Activated CD4-positive, alpha-beta T cell treated with anti-CD3 and anti-CD28 coated beads for 48 hours (primary cell): Measurements from ENCODE around the gene JUN.

Source experiments
- DNase-seq: peaks from one replicate; pipeline ENCODE4 v3.0.0-alpha.2; 2020

Gene JUN

GRCh38 chr1:58782178-58783089, 1.4 kb downstream of the JUN start:
- DNase-seq = peak; percentile 70

- DNase-seq = peak; percentile 42
Observed at GRCh38 chr1:58781541-58782177, 2.2 kb downstream of the JUN start.

GRCh38 chr1:58780836-58781452, 2.9 kb downstream of the JUN start:
- no peak for DNase-seq

- no peak for DNase-seq
Observed at GRCh38 chr1:58780411-58780810, 3.4 kb downstream of the JUN start.

DNA sequence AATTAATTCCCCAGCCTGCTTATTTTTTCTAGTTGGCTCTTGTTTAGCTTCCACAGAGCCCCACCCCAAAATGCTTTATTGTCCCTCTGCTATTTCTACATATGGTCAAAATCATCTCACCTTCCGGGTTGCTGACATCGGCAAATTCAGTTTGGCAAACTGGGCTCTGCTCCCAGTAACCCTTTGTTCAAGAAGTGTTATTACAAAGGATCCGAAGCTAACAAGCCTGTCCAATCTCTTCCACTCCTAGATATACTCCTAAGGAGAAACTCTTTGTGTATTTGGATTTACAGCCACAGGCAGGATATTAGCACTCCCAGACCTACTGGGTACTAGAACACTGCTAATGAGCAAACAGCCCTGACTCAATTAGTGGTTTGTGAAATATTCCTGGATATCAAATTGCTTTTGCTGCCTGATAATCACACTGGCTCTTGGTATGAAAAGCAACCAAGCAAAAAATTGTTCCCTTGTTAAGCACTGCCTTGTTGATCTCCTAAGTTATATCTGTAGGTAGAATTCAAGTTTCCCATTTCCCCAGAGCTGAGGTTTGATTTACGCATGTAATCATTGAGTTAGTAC, 4.0 kb downstream of the JUN start:
- no peak for DNase-seq

DNA sequence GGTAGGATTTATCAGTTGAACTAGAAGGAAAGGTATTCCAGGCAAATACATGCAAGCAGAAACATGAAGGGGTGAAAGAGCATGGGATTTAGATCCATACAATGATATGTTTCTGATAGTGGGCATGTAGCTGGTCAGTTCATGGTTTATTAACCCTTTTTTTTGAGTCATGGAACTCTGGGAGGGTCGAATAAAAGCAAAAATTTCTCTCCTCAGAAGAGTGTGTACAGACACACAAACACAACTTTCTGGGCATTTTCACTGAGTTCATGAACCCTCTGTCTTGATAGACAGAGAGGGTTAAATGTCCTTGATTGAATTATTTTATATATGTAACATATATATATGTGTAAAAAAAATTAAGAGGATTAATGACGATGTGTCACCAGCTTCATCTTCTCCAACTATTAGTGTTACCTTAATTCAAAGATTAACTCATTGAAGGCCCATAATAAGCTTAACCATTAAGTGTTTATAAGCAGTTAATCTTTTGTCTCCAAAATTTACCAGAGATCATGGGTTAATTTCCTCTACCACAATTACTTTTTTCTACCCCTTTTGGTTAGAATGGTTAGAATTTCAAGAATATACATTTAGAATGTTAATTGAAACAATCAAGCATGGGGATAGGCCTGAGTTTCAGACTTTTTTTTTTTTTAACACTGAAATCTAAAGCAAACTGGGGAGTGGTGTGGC, 4.6 kb downstream of the JUN start:
- no peak for DNase-seq

DNA sequence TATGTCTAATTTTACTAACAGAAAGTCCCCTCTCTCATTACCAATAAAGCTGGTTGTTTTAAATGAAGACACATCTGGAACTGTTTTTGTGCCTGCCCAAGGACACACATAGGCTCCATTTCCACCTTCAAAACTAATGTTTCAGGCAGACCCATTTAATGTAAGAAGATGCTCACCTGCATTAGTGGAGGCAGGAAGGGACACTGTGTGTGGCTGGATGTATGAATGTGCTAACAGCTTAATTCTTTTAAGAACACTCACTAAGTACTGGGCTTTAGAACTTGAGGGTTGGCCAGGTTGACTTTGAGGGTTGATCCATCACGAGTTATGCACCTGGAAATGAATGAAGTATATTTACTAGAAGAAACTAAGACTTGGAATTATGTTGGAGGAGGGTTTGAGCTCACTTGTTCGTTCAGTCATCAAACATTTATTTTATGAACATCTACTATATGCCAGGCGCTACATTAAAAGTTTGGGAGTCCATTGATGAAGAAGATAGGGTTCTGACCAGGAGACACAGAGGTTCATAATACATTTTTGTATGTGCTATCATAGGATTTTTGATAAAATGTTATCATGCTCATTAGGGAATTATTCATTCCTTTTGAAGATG, 5.4 kb downstream of the JUN start:
- no peak for DNase-seq

GRCh38 chr1:58774027-58774426, 9.8 kb downstream of the JUN start:
- DNase-seq = no peak

GRCh38 chr1:58773406-58773840, 10.4 kb downstream of the JUN start:
- no peak for DNase-seq

- no peak for DNase-seq
Observed at GRCh38 chr1:58769809-58770320, 14.0 kb downstream of the JUN start.

GRCh38 chr1:58768971-58769808, 14.7 kb downstream of the JUN start:
- peak; percentile 60 for DNase-seq

GRCh38 chr1:58768191-58768731, 15.6 kb downstream of the JUN start:
- no peak for DNase-seq

- DNase-seq = no peak
Observed at GRCh38 chr1:58767143-58767542, 16.7 kb downstream of the JUN start.

- no peak for DNase-seq
Observed at GRCh38 chr1:58765441-58765840, 18.4 kb downstream of the JUN start.

DNA sequence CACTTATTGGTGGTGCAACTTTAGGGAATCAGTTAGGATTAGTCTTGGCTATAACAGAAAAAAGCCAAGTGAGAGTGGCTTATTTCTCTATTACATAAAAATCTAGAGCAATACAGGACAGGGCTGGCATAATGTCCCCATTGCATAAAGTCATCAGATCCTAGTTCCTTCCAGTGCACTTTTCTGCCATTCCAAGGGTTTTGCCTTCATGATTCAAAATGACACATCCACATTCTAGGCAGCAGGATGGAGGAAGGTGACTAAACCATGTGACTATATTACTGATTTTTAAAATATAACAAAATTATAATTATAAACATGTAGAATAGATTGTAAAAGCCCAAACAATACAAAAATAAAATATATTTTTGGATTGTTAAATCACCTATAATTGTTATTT, 18.8 kb downstream of the JUN start:
- no peak for DNase-seq

- DNase-seq = no peak
Observed at GRCh38 chr1:58764294-58764978, 19.4 kb downstream of the JUN start.

DNA sequence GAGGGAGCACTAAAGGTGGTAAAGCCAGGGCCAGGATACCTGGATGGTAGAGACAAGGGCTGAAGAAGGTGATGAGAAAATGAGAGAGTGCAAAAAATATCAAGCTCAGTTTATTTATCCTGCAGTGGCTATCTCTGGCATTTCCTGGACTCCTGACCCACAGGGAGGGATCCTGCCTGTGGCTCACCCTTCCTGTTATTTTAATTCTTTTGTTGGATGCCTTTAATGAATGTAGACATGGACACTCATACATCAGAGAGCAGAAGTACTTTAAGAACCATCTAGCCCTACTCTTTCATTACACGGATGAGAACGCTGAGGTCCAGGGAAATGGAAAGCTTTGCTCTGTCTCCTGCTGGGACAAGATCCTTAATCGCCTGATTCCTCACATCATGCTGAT, 20.6 kb downstream of the JUN start:
- no peak for DNase-seq

DNA sequence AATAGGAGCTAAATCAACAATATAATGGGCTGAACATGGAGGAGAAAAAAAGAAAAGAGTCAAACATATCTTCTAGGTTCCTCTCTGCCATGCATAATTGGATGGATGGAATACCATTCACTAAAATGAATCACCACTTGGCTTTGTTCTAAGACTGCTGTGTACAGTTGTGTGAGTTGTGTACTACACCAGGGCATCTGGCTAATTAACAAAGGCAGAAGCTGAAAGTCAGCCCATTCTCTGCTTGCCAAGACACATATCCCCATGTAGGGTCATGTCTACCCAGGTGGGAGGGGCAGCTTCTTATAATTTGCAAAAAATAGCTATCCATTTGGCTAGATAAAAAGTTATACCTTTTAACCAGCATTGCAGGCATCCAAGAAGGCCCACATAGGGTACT, 21.0 kb downstream of the JUN start:
- no peak for DNase-seq

DNA sequence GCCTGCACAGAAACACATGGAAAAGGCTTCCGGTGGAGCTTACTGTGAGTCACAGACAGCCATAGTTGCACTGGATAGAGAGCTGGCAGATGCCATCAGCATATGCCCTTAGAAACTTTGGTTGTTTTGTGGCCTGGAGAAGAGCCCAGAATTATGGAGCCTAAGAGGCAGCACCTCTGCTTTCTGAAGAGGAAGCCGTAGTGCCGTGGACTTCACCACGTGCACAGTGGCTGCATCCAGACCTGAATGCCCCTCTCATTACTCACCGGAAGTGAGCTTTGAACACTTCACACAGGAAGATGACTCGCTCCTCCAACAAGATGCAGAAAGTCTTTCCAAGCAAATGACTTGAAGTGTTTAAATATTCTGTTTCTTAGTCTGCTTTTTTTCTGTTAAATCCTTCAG, 28.4 kb downstream of the JUN start:
- peak; percentile 71 for DNase-seq
